Naive thymus-derived CD8-positive, alpha-beta T cell (primary cell): ENCODE results near the gene PRR36. TPM values are rescaled to one million over a fixed set of nuclear protein-coding genes. Genes with fewer than 3 reads are reported as not detected.
A peak's percentile ranks its signal among the peaks of the same experiment; 100 is the strongest.

Experiments
- ATAC-seq, 2 donors: fragments of 150-1000 bp; cut with Tn5 transposase in 1 of 2; sonication (Bioruptor Pico), chemical (Tn5 transposase) in 1 of 2; 1 replicate in 1 of 2; 2 replicates in 1 of 2; pipeline ENCODE4 v1.10.0; 2021; ENCODE audit warnings: mild to moderate bottlenecking in 2 of 2, moderate library complexity in 2 of 2
- POLR2A ChIA-PET: fragments of 350-600 bp; sonication (Branson Sonifier 250); formaldehyde crosslinking; loops from one replicate; lab custom pipeline; 2021; ENCODE audit warnings: antibody characterized with exemption; lab: Charles Lee
- DNase-seq, 10 donors: peaks; one replicate each; pipeline versions ENCODE4 v3.0.0 to v3.0.0-alpha.2; 2020 to 2022
- H3K27ac Mint-ChIP-seq, 10 donors: one replicate each; pipeline ENCODE4 v1.8.0; 2020 to 2022; ENCODE audit warnings: mild to moderate bottlenecking in 10 of 10, mixed read lengths in 10 of 10, moderate library complexity in 4 of 10, inconsistent platforms in 1 of 10
- H3K27me3 Mint-ChIP-seq, 5 donors: one replicate each; pipeline ENCODE4 v1.8.0; 2021 to 2022; ENCODE audit warnings: mixed read lengths in 5 of 5
- H3K36me3 Mint-ChIP-seq, 3 donors: one replicate each; pipeline ENCODE4 v1.8.0; 2020 to 2022; ENCODE audit warnings: mixed read lengths in 3 of 3, mild to moderate bottlenecking in 2 of 3, inconsistent platforms in 1 of 3
- H3K4me1 Mint-ChIP-seq, 4 donors: one replicate each; pipeline ENCODE4 v1.8.0; 2021 to 2022; ENCODE audit warnings: mixed read lengths in 4 of 4
- H3K4me3 Mint-ChIP-seq, 10 donors: one replicate each; pipeline ENCODE4 v1.8.0; 2020 to 2022; ENCODE audit warnings: mild to moderate bottlenecking in 10 of 10, mixed read lengths in 10 of 10, moderate library complexity in 6 of 10, inconsistent platforms in 1 of 10
- H3K9me3 Mint-ChIP-seq, 9 donors: one replicate each; pipeline ENCODE4 v1.8.0; 2020 to 2022; ENCODE audit warnings: mixed read lengths in 9 of 9, mild to moderate bottlenecking in 3 of 9, inconsistent platforms in 1 of 9, moderate library complexity in 1 of 9
- polyA plus RNA-seq, 3 donors: library from polyadenylated mRNA; unstranded; fragments of 300-500 nt; fragmentation: Illumina TruSeq; gene quantifications; one replicate each; pipeline ENCODE4 v1.2.3, GENCODE V29; 2021
- total RNA-seq, 8 experiments: library from RNA in 2 of 8; stranded (reverse) in 2 of 8; gene quantifications; one replicate each; pipeline ENCODE4 v1.2.3 and lab custom pipeline; 2021 to 2026

Gene PRR36
- total and polyA plus RNA-seq, 5 experiments from 2014 or later: 0.03 to 0.21 (median 0.13) TPM

- H3K27me3 Mint-ChIP-seq: peaks cover 5 to 21% (median 9%) of the 10 kb centered on the region in 5 donors
- H3K27ac Mint-ChIP-seq: no peak overlapping the region
- H3K9me3 Mint-ChIP-seq: no peaks in the 10 kb centered on the region
- ATAC-seq (no peak), DNase-seq (no peak)
- no peak overlapping the region for H3K4me3 Mint-ChIP-seq
- POLR2A ChIA-PET: interaction anchor here (1.0 kb wide), 1 partner anchor 8 kb away, joined by 4 read pairs; the partner anchor contains the start of gene MAP2K7
- H3K4me1 Mint-ChIP-seq: peaks cover 5 to 28% (median 13%) of the 10 kb centered on the region in 4 donors
- peaks cover 0 to 34% (median 12%) of the 10 kb centered on the region in 3 donors for H3K36me3 Mint-ChIP-seq
Observed at GRCh38 chr19:7912144-7912696, 38.0 kb upstream of the PRR36 start.

- H3K27me3 Mint-ChIP-seq: peaks cover 3 to 17% (median 7%) of the 10 kb centered on the region in 5 donors
- ATAC-seq (no peak), DNase-seq (no peak)
- peaks cover 3 to 28% (median 17%) of the 10 kb centered on the region in 4 donors for H3K4me1 Mint-ChIP-seq
- POLR2A ChIA-PET: interaction anchor here (1.0 kb wide), 1 partner anchor 8 kb away, joined by 4 read pairs; the partner anchor contains the start of gene MAP2K7
- H3K36me3 Mint-ChIP-seq: peaks cover 0 to 34% (median 12%) of the 10 kb centered on the region in 3 donors
- no peak overlapping the region for H3K4me3 Mint-ChIP-seq
- no peak overlapping the region for H3K27ac Mint-ChIP-seq
- no peaks in the 10 kb centered on the region for H3K9me3 Mint-ChIP-seq
Observed at GRCh38 chr19:7911508-7912143, 37.4 kb upstream of the PRR36 start.

- ATAC-seq: no peak
- POLR2A ChIA-PET: no interaction called here
- no peak for DNase-seq
- H3K36me3 Mint-ChIP-seq: peaks cover 0 to 41% (median 14%) of the 10 kb centered on the region in 3 donors
- peaks cover 5 to 30% (median 19%) of the 10 kb centered on the region in 4 donors for H3K4me1 Mint-ChIP-seq
- H3K27me3 Mint-ChIP-seq: peaks cover 2 to 11% (median 3%) of the 10 kb centered on the region in 5 donors
- H3K4me3 Mint-ChIP-seq: no peak overlapping the region
- H3K27ac Mint-ChIP-seq: no peak overlapping the region
- H3K9me3 Mint-ChIP-seq: no peaks in the 10 kb centered on the region
Observed at GRCh38 chr19:7910321-7911161, 36.4 kb upstream of the PRR36 start.

DNA sequence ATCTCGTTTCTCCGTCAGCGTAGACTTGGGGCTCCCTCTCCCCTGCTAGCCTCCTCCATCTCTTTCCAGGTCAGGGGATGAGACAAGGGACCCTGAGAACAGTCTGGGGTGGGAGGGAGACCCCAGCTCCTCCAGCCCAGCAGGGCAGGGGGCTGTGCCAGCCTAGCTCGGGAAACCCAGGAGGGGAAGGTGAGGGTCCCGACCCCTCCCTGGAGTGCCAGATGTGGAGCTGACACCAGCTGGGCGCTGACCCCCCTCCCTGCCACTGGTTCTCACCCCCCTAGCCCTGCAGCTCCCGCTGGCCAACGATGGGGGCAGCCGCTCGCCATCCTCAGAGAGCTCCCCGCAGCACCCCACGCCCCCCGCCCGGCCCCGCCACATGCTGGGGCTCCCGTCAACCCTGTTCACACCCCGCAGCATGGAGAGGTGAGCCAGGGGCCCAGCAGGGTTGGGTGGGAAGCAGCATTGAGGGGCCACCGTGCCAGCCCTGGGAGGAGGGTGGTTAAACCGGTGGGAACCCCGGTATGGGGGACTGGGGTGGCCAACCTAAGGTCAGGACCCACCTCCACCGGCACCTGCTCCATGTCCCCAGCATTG, 35.4 kb upstream of the PRR36 start:
- H3K4me3 Mint-ChIP-seq: no peak overlapping the region
- H3K27me3 Mint-ChIP-seq: peaks cover 0 to 3% (median 0%) of the 10 kb centered on the region in 5 donors
- no peaks in the 10 kb centered on the region for H3K9me3 Mint-ChIP-seq
- H3K36me3 Mint-ChIP-seq: peaks cover 0 to 41% (median 18%) of the 10 kb centered on the region in 3 donors
- POLR2A ChIA-PET: interaction anchor here (0.6 to 1.2 kb wide), 2 partner anchors 19 to 37 kb away, joined by 3 to 6 read pairs; no protein-coding TSS in a partner anchor
- H3K27ac Mint-ChIP-seq: peak overlapping the region in 1 of 10 donors; percentile 18
- H3K4me1 Mint-ChIP-seq: peaks cover 12 to 34% (median 25%) of the 10 kb centered on the region in 4 donors
- no peak for DNase-seq
- ATAC-seq: no peak

DNA sequence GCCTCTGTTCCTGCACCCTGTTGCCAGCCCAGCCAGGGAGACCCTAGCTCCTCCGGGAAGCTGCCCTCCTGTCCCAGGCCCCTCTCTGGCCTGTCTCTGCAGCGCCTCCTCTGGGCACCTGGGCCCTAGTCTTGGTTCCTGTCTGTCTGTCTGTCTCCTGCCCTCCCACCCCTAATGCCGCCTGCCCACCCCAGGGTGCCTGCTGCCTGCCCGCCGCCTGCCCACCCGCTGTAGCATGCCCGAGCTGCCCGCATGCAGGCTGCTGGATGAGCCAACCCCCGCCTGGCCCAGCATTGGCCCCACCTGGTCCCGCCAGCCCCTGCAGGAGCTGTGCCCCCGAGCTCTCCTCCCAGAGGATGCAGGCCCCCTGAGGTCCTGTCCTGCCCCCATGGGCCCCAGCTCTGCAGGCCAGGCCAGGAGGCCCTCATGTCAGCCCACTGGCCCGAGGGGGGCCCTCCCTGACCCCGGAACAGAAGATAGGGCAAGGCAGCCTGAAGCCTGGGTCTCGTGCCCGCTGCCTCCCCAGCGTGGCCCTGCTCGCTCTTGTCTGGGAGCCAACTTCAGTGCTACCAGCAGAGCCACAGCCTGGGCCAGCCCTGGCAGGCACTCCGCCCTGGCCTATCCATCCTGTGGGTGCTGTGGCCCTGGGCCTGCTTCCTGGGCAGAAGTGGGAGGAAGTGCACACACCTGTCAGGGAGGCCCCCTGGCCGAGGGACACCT, 34.7 kb upstream of the PRR36 start:
- Mint-ChIP-seq H3K9me3 (no peaks in the 10 kb centered on the region), H3K4me1 (peaks cover 14 to 38% (median 29%) of the 10 kb centered on the region in 4 donors), H3K36me3 (peaks cover 0 to 38% (median 18%) of the 10 kb centered on the region in 3 donors), H3K27ac (no peak overlapping the region), H3K27me3 (no peaks in the 10 kb centered on the region), H3K4me3 (no peak overlapping the region)
- ATAC-seq: no peak
- no peak for DNase-seq
- POLR2A ChIA-PET: interaction anchor here (0.6 to 1.6 kb wide), 4 partner anchors 9 to 36 kb away, joined by 3 to 8 read pairs (median 6); partner anchors contain the start of gene SNAPC2

DNA sequence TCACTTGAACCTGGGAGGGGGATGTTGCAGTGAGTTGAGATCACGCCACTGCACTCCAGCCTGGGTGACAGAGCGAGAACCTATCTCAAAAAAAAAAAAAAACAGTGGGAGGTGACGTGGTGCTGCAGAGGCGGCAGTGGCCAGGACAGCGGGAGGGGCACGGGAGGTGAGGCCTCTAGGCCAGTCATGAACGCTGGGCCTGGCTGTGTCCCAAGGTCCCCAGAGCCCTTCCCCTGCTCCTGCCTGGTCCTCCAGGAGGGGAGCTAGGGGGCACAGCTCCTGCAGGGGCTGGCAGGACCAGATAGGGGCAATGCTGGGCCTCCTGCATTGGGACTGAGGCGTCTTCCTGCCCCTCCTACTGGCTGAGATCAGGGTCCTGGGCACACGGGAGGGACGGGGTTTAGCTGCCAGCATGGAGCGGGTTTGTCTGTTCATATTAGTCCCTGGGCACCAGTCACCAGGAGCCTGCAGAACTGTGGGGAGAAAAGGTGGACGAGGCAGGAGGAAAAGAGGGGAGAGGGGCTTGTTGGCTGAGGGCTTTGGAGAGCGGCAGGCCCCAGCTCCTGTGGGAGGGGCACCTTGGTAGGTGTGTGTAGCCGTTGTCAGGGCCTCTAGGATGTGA, 34.0 kb upstream of the PRR36 start:
- H3K27me3 Mint-ChIP-seq: peaks cover 0 to 6% (median 0%) of the 10 kb centered on the region in 5 donors
- peaks cover 14 to 42% (median 34%) of the 10 kb centered on the region in 4 donors for H3K4me1 Mint-ChIP-seq
- no peak for DNase-seq
- peaks cover 0 to 3% (median 0%) of the 10 kb centered on the region in 9 donors for H3K9me3 Mint-ChIP-seq
- H3K27ac Mint-ChIP-seq: peak overlapping the region in 1 of 10 donors; percentile 81
- peaks cover 0 to 33% (median 17%) of the 10 kb centered on the region in 3 donors for H3K36me3 Mint-ChIP-seq
- H3K4me3 Mint-ChIP-seq: peak overlapping the region in 1 of 10 donors; percentile 14
- POLR2A ChIA-PET: interaction anchor here (1.0 to 1.6 kb wide), 2 partner anchors 9 to 12 kb away, joined by 6 to 8 read pairs; partner anchors contain the start of gene SNAPC2
- no peak for ATAC-seq

DNA sequence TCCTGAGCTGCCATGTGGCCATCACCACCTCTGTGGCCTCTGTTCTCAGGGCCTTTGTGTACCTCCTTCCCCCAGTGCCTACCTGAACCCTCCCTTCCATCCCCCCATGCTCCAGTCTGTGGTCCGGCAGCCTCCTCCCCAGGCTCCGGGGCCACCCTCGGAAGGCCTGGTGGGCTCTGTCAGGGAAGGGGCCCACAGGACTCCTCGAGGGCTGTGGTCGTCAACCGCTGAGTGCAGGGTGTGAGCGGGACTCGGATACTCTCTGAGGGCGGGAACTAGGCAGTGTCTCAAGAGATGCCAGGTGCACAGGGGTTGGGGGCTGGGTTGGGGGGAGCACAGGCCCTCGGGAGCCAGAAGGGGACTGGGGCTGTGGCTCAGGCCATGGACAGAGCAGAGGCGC, 33.4 kb upstream of the PRR36 start:
- POLR2A ChIA-PET: interaction anchor here (0.7 to 2.5 kb wide), 4 partner anchors 9 to 75 kb away, joined by 3 to 8 read pairs (median 6); partner anchors contain the start of gene SNAPC2
- Mint-ChIP-seq H3K27ac (peak overlapping the region in 1 of 10 donors; percentile 81), H3K9me3 (peaks cover 0 to 3% (median 0%) of the 10 kb centered on the region in 9 donors), H3K27me3 (peaks cover 0 to 6% (median 0%) of the 10 kb centered on the region in 5 donors), H3K4me1 (peaks cover 16 to 49% (median 40%) of the 10 kb centered on the region in 4 donors), H3K4me3 (peak overlapping the region in 3 of 10 donors; percentile 14 to 39 (median 27)), H3K36me3 (peaks cover 0 to 27% (median 14%) of the 10 kb centered on the region in 3 donors)
- DNase-seq (no peak), ATAC-seq (no peak)

GRCh38 chr19:7907122-7907521, 32.9 kb upstream of the PRR36 start:
- Mint-ChIP-seq H3K9me3 (peaks cover 0 to 3% (median 0%) of the 10 kb centered on the region in 9 donors), H3K27me3 (peaks cover 0 to 6% (median 0%) of the 10 kb centered on the region in 5 donors), H3K27ac (peak overlapping the region in 1 of 10 donors; percentile 66), H3K4me1 (peaks cover 16 to 51% (median 42%) of the 10 kb centered on the region in 4 donors), H3K4me3 (peak overlapping the region in 2 of 10 donors; percentile 27 to 39), H3K36me3 (peaks cover 0 to 27% (median 13%) of the 10 kb centered on the region in 3 donors)
- DNase-seq: no peak
- POLR2A ChIA-PET: interaction anchor here (0.7 to 2.5 kb wide), 3 partner anchors 10 to 75 kb away, joined by 3 to 8 read pairs (median 5); partner anchors contain the start of gene SNAPC2
- ATAC-seq: no peak

GRCh38 chr19:7905859-7906258, 31.7 kb upstream of the PRR36 start:
- Mint-ChIP-seq H3K36me3 (peaks cover 0 to 18% (median 6%) of the 10 kb centered on the region in 3 donors), H3K9me3 (peaks cover 0 to 3% (median 0%) of the 10 kb centered on the region in 9 donors), H3K27me3 (peaks cover 0 to 6% (median 0%) of the 10 kb centered on the region in 5 donors), H3K4me1 (peaks cover 16 to 51% (median 42%) of the 10 kb centered on the region in 4 donors), H3K27ac (peak overlapping the region in 9 of 10 donors; percentile 14 to 96 (median 89)), H3K4me3 (peak overlapping the region; percentile 54 to 93 (median 84))
- POLR2A ChIA-PET: interaction anchor here (2.5 kb wide), 1 partner anchor 15 kb away, joined by 8 read pairs; the partner anchor contains the start of gene SNAPC2
- DNase-seq: no peak
- no peak for ATAC-seq

- DNase-seq: no peak
- H3K4me3 Mint-ChIP-seq: peak overlapping the region; percentile 83 to 94 (median 88)
- no peak for ATAC-seq
- H3K27ac Mint-ChIP-seq: peak overlapping the region; percentile 86 to 97 (median 94)
- peaks cover 0 to 3% (median 0%) of the 10 kb centered on the region in 9 donors for H3K9me3 Mint-ChIP-seq
- POLR2A ChIA-PET: interaction anchor here (2.5 kb wide), 1 partner anchor 15 kb away, joined by 8 read pairs; the partner anchor contains the start of gene SNAPC2
- peaks cover 0 to 6% (median 0%) of the 10 kb centered on the region in 5 donors for H3K27me3 Mint-ChIP-seq
- H3K36me3 Mint-ChIP-seq: peaks cover 0 to 13% (median 6%) of the 10 kb centered on the region in 3 donors
- H3K4me1 Mint-ChIP-seq: peaks cover 16 to 48% (median 42%) of the 10 kb centered on the region in 4 donors
Observed at GRCh38 chr19:7905268-7905667, 31.1 kb upstream of the PRR36 start.
